Stomach (tissue), 4 donors: Measurements from ENCODE around the gene MAP1LC3B.

Source experiments
- EP300 ChIP-seq: sonication (generic); formaldehyde crosslinking; IDR thresholded peaks from one replicate; pipeline ENCODE4 v1.6.1; 2017; ENCODE audit warnings: antibody characterized with exemption
- TF ChIP-seq, protein P1 (sequence below), 7 experiments: fragments of 450-650 bp in 4 of 7; fragments of 200-600 bp in 3 of 7; sonication (generic) in 3 of 7; IDR thresholded peaks; one replicate each; pipeline ENCODE4 v1.5.1; 2016 to 2019; ENCODE audit warnings: antibody characterized with exemption in 7 of 7, control low read depth in 2 of 7, mild to moderate bottlenecking in 1 of 7

DNA sequence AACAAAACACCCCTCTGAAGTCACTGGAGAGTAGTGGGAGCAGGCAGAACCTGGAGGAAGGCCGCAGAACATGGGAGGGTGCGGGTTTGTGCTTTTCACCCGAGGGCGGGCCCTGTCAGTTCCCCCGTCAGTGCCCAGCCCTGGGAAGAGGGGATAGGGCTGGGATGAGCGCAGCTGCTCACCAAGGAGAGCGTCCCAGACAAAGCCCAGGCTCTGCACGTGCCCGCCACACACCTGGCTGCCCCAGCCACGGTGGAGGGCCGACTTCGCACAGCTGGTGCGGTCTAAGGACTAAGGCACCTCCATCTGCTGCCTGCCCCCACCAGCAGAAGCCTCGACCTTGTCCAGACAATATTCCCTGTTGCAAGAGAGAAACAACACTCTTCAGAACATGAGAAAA is 61.2 kb downstream of the MAP1LC3B start:
- TF ChIP-seq, protein P1, sequence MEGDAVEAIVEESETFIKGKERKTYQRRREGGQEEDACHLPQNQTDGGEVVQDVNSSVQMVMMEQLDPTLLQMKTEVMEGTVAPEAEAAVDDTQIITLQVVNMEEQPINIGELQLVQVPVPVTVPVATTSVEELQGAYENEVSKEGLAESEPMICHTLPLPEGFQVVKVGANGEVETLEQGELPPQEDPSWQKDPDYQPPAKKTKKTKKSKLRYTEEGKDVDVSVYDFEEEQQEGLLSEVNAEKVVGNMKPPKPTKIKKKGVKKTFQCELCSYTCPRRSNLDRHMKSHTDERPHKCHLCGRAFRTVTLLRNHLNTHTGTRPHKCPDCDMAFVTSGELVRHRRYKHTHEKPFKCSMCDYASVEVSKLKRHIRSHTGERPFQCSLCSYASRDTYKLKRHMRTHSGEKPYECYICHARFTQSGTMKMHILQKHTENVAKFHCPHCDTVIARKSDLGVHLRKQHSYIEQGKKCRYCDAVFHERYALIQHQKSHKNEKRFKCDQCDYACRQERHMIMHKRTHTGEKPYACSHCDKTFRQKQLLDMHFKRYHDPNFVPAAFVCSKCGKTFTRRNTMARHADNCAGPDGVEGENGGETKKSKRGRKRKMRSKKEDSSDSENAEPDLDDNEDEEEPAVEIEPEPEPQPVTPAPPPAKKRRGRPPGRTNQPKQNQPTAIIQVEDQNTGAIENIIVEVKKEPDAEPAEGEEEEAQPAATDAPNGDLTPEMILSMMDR (IDR thresholded peaks at IDR 0.05): no peak
- no peak for TF ChIP-seq EP300
